M059J (cell line): ENCODE results near the gene PAX7. TPM values are rescaled to one million over a fixed set of nuclear protein-coding genes. Genes with fewer than 3 reads are reported as not detected.

ENCODE experiments used
- DNase-seq: peaks from one replicate; pipeline ENCODE4 v3.0.0-alpha.2; 2012; ENCODE audit warnings: low read depth
- total RNA-seq: library from RNA; depleted of rRNA; stranded (reverse); fragments of >200 nt; shearing (Covaris generic); gene quantifications from 2 replicates; pipeline ENCODE4 v1.2.3, GENCODE V29; 2014; rRNA removed

The PAX7 gene
- total RNA-seq, 1 experiment from 2014 or later: not detected

GRCh38 chr1:18794561-18794960 lies 163.9 kb downstream of the PAX7 start:
- DNase-seq: no peak

- DNase-seq: no peak
Observed at GRCh38 chr1:18795002-18795689, 164.5 kb downstream of the PAX7 start.

GRCh38 chr1:18796950-18797349 lies 166.3 kb downstream of the PAX7 start:
- no peak for DNase-seq

Other genes starting within 250 kb of the PAX7 start
- 0.05 TPM in 1 of 2 replicates, not detected in the other for gene KLHDC7A, start 149.9 kb upstream of the PAX7 start, total RNA-seq
- not detected in 2 replicates for gene TAS1R2, start 228.8 kb downstream of the PAX7 start, total RNA-seq